ENCODE data around the gene MX1. TPM values are rescaled to one million over a fixed set of nuclear protein-coding genes. Genes with fewer than 3 reads are reported as not detected.

The MX1 gene
- total RNA-seq, 2 experiments from 2014 or later, result 722 to 723 TPM

DNA sequence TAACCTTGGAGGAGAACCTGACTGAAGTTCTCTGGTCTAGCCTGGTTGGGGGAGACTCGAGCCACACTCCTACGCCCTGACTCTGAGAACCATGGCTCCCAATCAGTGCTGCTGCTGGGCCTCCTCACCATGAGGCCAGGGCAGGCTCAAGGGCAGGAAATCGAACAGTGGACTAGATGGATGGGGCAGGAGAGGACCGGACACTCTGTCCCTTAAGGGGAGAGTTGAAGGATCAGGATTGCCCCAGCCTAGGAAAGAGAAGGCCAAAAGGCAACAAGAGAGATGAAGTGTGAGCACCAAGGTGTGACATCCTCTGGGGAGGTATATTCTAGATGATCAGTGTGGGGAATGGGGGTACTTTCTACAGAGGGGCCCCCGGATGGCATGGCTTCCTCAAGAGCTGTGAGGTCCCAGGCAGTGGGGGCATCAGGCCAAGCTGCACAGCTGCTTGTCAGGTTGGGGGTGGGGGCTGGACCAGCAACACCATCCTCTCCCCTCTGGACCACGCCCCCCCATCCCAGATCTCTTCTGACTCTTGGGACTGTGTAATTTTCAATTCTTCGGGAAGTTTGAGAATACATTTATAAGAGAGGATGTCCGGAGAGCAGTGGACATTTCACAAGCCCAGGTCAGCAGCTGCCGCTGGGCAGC lies 34.0 kb downstream of the MX1 start:
- H3K4me1 Mint-ChIP-seq, result peaks cover 15% of the 10 kb centered on the region
- ChIA-PET CTCF (interaction anchor here (0.9 to 1.4 kb wide), 2 partner anchors 11 to 177 kb away, joined by 4 to 5 read pairs; no protein-coding TSS in a partner anchor), POLR2A (interaction anchor here (0.7 kb wide), 1 partner anchor 178 kb away, joined by 3 read pairs; no protein-coding TSS in a partner anchor)
- peak overlapping the region; percentile 43 for H3K27ac Mint-ChIP-seq
- H3K4me3 Mint-ChIP-seq, result no peak overlapping the region
- H3K9me3 Mint-ChIP-seq, result peaks cover 2% of the 10 kb centered on the region
- no peak for DNase-seq
- no peaks in the 10 kb centered on the region for H3K27me3 Mint-ChIP-seq
- H3K36me3 Mint-ChIP-seq (ENCODE audit: low read depth), result peaks cover 82% of the 10 kb centered on the region

GRCh38 chr21:41460578-41461527 lies 34.8 kb downstream of the MX1 start:
- Mint-ChIP-seq H3K27me3 (no peaks in the 10 kb centered on the region), H3K4me3 (no peak overlapping the region), H3K9me3 (peaks cover 2% of the 10 kb centered on the region), H3K27ac (no peak overlapping the region), H3K4me1 (peaks cover 15% of the 10 kb centered on the region), H3K36me3 (ENCODE audit: low read depth) (peaks cover 75% of the 10 kb centered on the region)
- peak; percentile 61 for DNase-seq
- ChIA-PET CTCF (interaction anchor here (0.9 to 1.4 kb wide), 2 partner anchors 11 to 178 kb away, joined by 4 to 5 read pairs; no protein-coding TSS in a partner anchor), POLR2A (no interaction called here)

DNA sequence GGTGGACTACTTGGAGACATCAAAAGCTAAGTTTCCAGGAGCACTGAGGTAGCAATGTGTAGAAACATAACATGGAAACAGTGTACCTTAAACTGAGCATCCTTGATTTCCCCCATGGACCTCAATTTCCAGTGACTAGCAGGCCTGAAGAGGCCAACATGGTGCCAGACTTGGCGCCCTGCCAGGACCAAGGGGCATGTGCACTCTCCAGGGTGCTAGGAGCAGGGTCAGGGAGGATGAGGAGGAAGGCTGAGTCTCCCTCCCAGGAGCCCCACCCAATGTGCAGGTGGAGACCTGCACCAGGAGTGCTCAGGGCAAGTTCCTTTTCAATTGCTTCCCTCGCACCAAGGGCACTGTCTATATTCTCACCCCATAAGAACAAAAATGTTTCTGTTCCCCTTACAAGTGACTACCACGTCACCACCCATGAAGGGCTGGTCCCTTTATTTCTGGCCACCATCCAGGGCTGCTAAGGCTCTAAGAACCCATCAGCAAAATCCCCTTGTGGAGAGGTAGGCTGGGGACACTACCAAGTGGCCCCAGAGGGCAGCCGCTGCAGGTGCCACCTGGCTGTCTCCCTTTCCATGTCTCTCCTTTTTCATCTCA lies 39.2 kb downstream of the MX1 start:
- Mint-ChIP-seq H3K9me3 (peaks cover 2% of the 10 kb centered on the region), H3K4me1 (peaks cover 14% of the 10 kb centered on the region), H3K4me3 (no peak overlapping the region), H3K27ac (no peak overlapping the region), H3K27me3 (peaks cover 9% of the 10 kb centered on the region), H3K36me3 (ENCODE audit: low read depth) (peaks cover 34% of the 10 kb centered on the region)
- ChIA-PET CTCF (no interaction called here), POLR2A (no interaction called here)
- DNase-seq, result no peak

- Mint-ChIP-seq H3K9me3 (peaks cover 2% of the 10 kb centered on the region), H3K4me1 (peaks cover 8% of the 10 kb centered on the region), H3K36me3 (ENCODE audit: low read depth) (peaks cover 28% of the 10 kb centered on the region), H3K4me3 (no peak overlapping the region), H3K27ac (no peak overlapping the region), H3K27me3 (peaks cover 9% of the 10 kb centered on the region)
- DNase-seq, result no peak
- ChIA-PET CTCF (no interaction called here), POLR2A (no interaction called here)
Observed at GRCh38 chr21:41466024-41466820, 40.2 kb downstream of the MX1 start.

GRCh38 chr21:41470054-41470453 lies 44.0 kb downstream of the MX1 start:
- no peak for DNase-seq
- Mint-ChIP-seq H3K27ac (no peak overlapping the region), H3K36me3 (ENCODE audit: low read depth) (no peaks in the 10 kb centered on the region), H3K4me1 (peaks cover 7% of the 10 kb centered on the region), H3K4me3 (no peak overlapping the region), H3K27me3 (peaks cover 9% of the 10 kb centered on the region), H3K9me3 (no peaks in the 10 kb centered on the region)
- ChIA-PET CTCF (no interaction called here), POLR2A (no interaction called here)

DNA sequence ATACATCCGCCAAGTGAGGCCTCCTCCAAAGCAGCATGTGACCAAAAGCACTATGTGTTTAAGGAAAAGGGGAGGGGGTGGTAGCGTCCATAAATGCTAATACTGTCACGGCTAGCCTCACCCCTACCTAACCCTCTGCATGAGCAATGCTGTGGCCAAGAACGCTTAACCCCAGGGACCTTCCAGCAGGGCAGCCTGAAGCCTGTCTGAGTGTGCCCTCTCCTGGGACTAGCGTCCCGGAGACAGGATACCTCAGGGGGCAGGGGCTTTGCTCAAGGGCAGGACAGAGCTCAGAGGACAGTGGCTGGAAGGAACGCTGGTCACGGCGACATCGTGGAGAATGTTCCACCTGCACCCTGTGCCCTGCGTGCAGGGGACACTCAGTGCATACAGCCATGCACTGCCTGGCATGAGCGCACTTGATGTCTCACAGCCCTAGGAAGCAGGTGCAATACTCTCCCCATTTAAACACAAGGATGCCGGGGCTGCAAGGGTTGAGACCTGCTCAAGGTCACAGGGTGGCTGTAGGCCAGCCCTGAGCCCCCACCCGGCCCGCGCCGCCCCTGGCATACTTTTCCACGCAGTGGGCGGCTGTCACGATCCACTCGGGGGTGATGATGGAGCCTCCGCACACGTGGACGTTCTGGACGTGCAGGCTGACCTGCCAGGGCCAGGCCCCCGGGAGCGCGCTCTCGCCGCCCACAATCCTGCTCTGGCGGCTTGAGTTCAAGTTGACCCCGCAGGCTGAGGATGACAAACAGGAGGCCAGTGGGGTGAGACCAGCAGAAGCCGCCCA lies 46.9 kb downstream of the MX1 start:
- Mint-ChIP-seq H3K4me3 (no peak overlapping the region), H3K4me1 (peaks cover 15% of the 10 kb centered on the region), H3K27ac (no peak overlapping the region), H3K36me3 (ENCODE audit: low read depth) (no peaks in the 10 kb centered on the region), H3K27me3 (peaks cover 16% of the 10 kb centered on the region), H3K9me3 (no peaks in the 10 kb centered on the region)
- POLR2A ChIA-PET, result no interaction called here
- CTCF ChIA-PET, result no interaction called here
- DNase-seq, result no peak

DNA sequence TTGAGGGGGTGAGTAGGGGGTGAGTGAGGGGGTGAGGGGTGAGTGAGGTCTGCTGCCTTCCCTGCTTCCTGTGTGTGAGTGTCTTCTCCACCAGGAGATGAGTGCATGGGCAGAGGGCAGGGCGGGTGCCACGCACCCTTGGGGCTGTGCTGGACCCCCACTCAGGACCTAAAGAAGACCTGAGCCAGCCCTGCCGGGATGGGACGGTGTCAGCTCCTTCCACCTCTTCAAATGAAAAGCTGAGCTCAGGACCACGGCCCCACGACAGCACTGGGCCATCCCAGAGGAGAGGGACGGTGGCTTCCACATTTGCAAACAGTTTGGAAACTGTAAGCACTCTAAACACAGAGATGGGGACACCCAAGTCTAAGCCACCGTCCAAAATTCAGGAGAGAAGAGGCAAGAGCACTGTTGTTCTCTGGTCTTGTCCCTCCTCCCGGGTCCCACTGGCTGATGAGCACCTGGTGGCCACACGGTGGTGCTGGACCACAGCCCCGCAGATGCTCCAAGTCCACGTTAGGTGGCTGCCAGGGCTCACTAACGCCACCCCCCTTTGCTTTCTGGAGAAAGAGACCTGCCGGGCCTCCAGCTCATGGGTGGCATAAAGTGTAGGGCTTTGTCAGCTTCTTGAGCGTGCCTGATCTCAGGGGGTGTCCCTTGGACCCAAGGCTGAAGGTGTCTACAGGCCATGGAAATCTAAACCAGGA lies 49.8 kb downstream of the MX1 start:
- CTCF ChIA-PET, result no interaction called here
- no peaks in the 10 kb centered on the region for H3K9me3 Mint-ChIP-seq

DNA sequence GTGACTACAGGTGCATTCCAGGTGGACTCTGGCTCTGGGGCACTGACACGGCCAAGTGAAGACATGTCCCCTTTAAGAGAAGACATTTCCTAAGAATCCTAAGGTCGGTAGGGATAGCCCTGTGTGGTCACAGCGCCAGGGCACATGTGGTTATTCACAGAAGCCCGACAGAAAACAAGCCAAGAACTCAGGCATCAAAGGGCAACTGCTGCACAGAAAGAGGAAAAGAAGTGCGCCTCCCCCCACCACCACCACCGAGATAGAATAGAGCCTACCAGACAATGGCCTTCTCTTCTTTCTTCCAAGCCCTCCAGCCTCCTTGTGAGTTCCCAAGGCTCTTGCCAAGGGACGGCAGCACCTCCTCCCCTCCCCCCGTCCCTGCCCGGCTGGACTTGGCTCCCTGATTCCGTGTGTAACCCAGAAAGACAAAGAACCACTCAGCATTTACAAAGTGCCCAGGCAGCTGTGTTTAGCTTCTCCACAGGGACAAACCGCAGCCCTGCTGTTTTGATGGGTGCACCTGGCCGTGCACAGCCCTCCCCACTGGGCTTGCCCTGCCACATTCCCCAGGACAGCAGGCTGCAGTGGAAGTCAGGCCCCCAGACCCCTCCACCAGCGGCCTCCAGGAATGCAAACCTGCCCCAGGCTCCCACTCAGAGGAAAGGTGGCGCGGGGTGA lies 51.7 kb downstream of the MX1 start:
- no peaks in the 10 kb centered on the region for H3K36me3 Mint-ChIP-seq (ENCODE audit: low read depth)
- ChIA-PET CTCF (interaction anchor here (0.6 kb wide), 1 partner anchor 15 kb away, joined by 3 read pairs; no protein-coding TSS in a partner anchor), POLR2A (interaction anchor here (0.6 kb wide), 1 partner anchor 102 kb away, joined by 3 read pairs; no protein-coding TSS in a partner anchor)
- H3K4me1 Mint-ChIP-seq, result peaks cover 11% of the 10 kb centered on the region
- no peak overlapping the region for H3K4me3 Mint-ChIP-seq
- no peak for DNase-seq
- peaks cover 26% of the 10 kb centered on the region for H3K27me3 Mint-ChIP-seq
- H3K27ac Mint-ChIP-seq, result no peak overlapping the region
- no peaks in the 10 kb centered on the region for H3K9me3 Mint-ChIP-seq

More for the DNA sequence above, 49.8 kb downstream of the MX1 start:
- POLR2A ChIA-PET, result no interaction called here
- no peak overlapping the region for H3K4me3 Mint-ChIP-seq
- peaks cover 15% of the 10 kb centered on the region for H3K27me3 Mint-ChIP-seq
- no peak overlapping the region for H3K27ac Mint-ChIP-seq
- peaks cover 11% of the 10 kb centered on the region for H3K4me1 Mint-ChIP-seq
- H3K36me3 Mint-ChIP-seq (ENCODE audit: low read depth), result no peaks in the 10 kb centered on the region
- DNase-seq, result no peak

- no peak for DNase-seq
- Mint-ChIP-seq H3K4me3 (no peak overlapping the region), H3K4me1 (peaks cover 11% of the 10 kb centered on the region), H3K36me3 (ENCODE audit: low read depth) (no peaks in the 10 kb centered on the region), H3K27ac (no peak overlapping the region), H3K9me3 (no peaks in the 10 kb centered on the region), H3K27me3 (peaks cover 28% of the 10 kb centered on the region)
- ChIA-PET CTCF (interaction anchor here (0.6 to 0.8 kb wide), 2 partner anchors 16 to 20 kb away, joined by 3 read pairs; no protein-coding TSS in a partner anchor), POLR2A (no interaction called here)
Observed at GRCh38 chr21:41478319-41479177, 52.5 kb downstream of the MX1 start.

GRCh38 chr21:41479686-41480085 lies 53.6 kb downstream of the MX1 start:
- H3K9me3 Mint-ChIP-seq, result no peaks in the 10 kb centered on the region
- no peak overlapping the region for H3K27ac Mint-ChIP-seq
- H3K36me3 Mint-ChIP-seq (ENCODE audit: low read depth), result no peaks in the 10 kb centered on the region
- H3K4me1 Mint-ChIP-seq, result peaks cover 11% of the 10 kb centered on the region
- CTCF ChIA-PET, result interaction anchor here (0.8 kb wide), 1 partner anchor 21 kb away, joined by 3 read pairs; no protein-coding TSS in a partner anchor
- DNase-seq, result no peak
- POLR2A ChIA-PET, result no interaction called here
- peaks cover 28% of the 10 kb centered on the region for H3K27me3 Mint-ChIP-seq
- H3K4me3 Mint-ChIP-seq, result no peak overlapping the region

Data from activated CD4-positive, alpha-beta T cell treated with anti-CD3 and anti-CD28 coated beads, Interleukin-2, amount 10 ng/mL, durations not matched to agents 7 days and 5 days (primary cell).